ENCODE data around the gene HUWE1.

The HUWE1 gene

GRCh38 chrX:53494436-53494835 is 192.1 kb downstream of the HUWE1 start:
- DNase-seq = no peak

- no peak for DNase-seq
These were observed 200.2 kb downstream of the HUWE1 start for GRCh38 chrX:53486285-53486684.

- DNase-seq = no peak
These were observed 202.6 kb downstream of the HUWE1 start for GRCh38 chrX:53483838-53484405.

GRCh38 chrX:53483416-53483815 is 203.1 kb downstream of the HUWE1 start:
- DNase-seq = no peak

Measured in islet precursor cell (in vitro differentiated cells).